HCT116 (cell line): ENCODE results near the gene SPACA5. TPM values are rescaled to one million over a fixed set of nuclear protein-coding genes. Genes with fewer than 3 reads are reported as not detected.

Experiments used
- ATAC-seq: fragments of 200-7000 bp; cut with Tn5 transposase; 2 replicates; pipeline ENCODE4 v1.9.1; 2020; ENCODE audit warnings: mild to moderate bottlenecking, moderate library complexity
- BruUV-seq: library from RNA; stranded (reverse); fragments of 400-500 nt; replicated peaks from 2 replicates; lab custom pipeline; 2021; lab: Mats Ljungman, UMichigan
- CTCF ChIA-PET: fragments of 300-600 bp; sonication (Branson Sonifier 250); formaldehyde crosslinking; loops from one replicate; lab custom pipeline; 2021; ENCODE audit warnings: antibody characterized with exemption; lab: Charles Lee
- POLR2A ChIA-PET: fragments of 300-600, 350-600 bp; sonication (Branson Sonifier 250); formaldehyde crosslinking; loops from one replicate; lab custom pipeline; 2021; ENCODE audit warnings: antibody characterized with exemption; lab: Charles Lee
- RAD21 ChIA-PET, 2 experiments: fragments of 300-600 bp; sonication (Branson Sonifier 250); formaldehyde crosslinking; loops; one replicate each; lab custom pipeline; 2023; ENCODE audit warnings: low total read pairs in 2 of 2; ENCODE audit not compliant: uncharacterized antibody in 2 of 2, unreplicated experiment in 2 of 2, low non-redundant PET in 1 of 2; lab: Charles Lee
- DNase-seq: peaks from one replicate; pipeline ENCODE4 v3.0.0-alpha.2; 2010; ENCODE audit warnings: low read depth, low spot score
- H2AFZ ChIP-seq: fragments of 200-600 bp; shearing (Covaris generic), sonication (generic); 2 replicates; pipeline ENCODE4 v1.6.1; 2017; ENCODE audit warnings: low read depth, mixed run types, mixed read lengths, antibody characterized with exemption, low read length; ENCODE audit not compliant: poor library complexity, severe bottlenecking
- H3K27ac ChIP-seq: 2 replicates; pipeline ENCODE4 v1.5.1; 2012; ENCODE audit warnings: low read depth, low read length
- H3K27me3 ChIP-seq: fragments of 200-600 bp; sonication (generic); 2 replicates; pipeline ENCODE4 v1.6.1; 2016; ENCODE audit warnings: mixed run types, low read length, mixed read lengths; ENCODE audit not compliant: insufficient read depth
- H3K36me3 ChIP-seq, 2 experiments: fragments of 200-500 bp in 1 of 2; fragments of 200-600 bp in 1 of 2; sonication (Bioruptor generic) in 1 of 2; sonication (generic) in 1 of 2; 2 replicates each; pipeline versions ENCODE4 v1.5.1 to v1.6.1; 2014 to 2016; ENCODE audit warnings: low read length in 2 of 2, inconsistent platforms in 1 of 2, mixed read lengths in 1 of 2, mixed run types in 1 of 2; ENCODE audit not compliant: insufficient read depth in 2 of 2, control insufficient read depth in 1 of 2
- H3K4me1 ChIP-seq, 2 experiments: fragments of 200-600 bp in 1 of 2; sonication (generic) in 1 of 2; 2 replicates each; pipeline versions ENCODE4 v1.5.1 to v1.6.1; 2012 to 2017; ENCODE audit warnings: low read length in 2 of 2, inconsistent platforms in 1 of 2, mild to moderate bottlenecking in 1 of 2, mixed read lengths in 1 of 2, mixed run types in 1 of 2, moderate library complexity in 1 of 2; ENCODE audit not compliant: insufficient read depth in 2 of 2, control insufficient read depth in 1 of 2
- H3K4me2 ChIP-seq: fragments of 200-600 bp; sonication (generic); 2 replicates; pipeline ENCODE4 v1.6.1; 2017; ENCODE audit warnings: mixed run types, low read length, mixed read lengths
- H3K4me3 ChIP-seq, 2 experiments: fragments of 200-600 bp in 1 of 2; sonication (generic) in 1 of 2; replicated peaks in 1 of 2; 2 replicates each; pipeline ENCODE4 v1.5.1; 2011 to 2016; ENCODE audit warnings: low read length in 2 of 2, control low read depth in 1 of 2, low read depth in 1 of 2, mild to moderate bottlenecking in 1 of 2, mixed read lengths in 1 of 2, mixed run types in 1 of 2
- H3K79me2 ChIP-seq: fragments of 200-600 bp; sonication (generic); 2 replicates; pipeline ENCODE4 v1.6.1; 2017; ENCODE audit warnings: mild to moderate bottlenecking, mixed run types, low read length, moderate library complexity, mixed read lengths; ENCODE audit not compliant: insufficient read depth
- H3K9ac ChIP-seq: fragments of 200-600 bp; sonication (generic); 2 replicates; pipeline ENCODE4 v1.6.1; 2016; ENCODE audit warnings: low read length, mixed read lengths
- H3K9me2 ChIP-seq: fragments of 200-600 bp; sonication (generic), shearing (Covaris generic); 2 replicates; pipeline ENCODE4 v1.6.1; 2017; ENCODE audit warnings: mixed run types, mild to moderate bottlenecking, moderate library complexity; ENCODE audit not compliant: insufficient read depth
- H3K9me3 ChIP-seq, 2 experiments: fragments of 200-500 bp in 1 of 2; fragments of 200-600 bp in 1 of 2; sonication (Bioruptor generic) in 1 of 2; sonication (generic) in 1 of 2; 2 replicates each; pipeline ENCODE4 v1.6.1; 2014 to 2017; ENCODE audit warnings: low read length in 2 of 2, mixed read lengths in 2 of 2, inconsistent platforms in 1 of 2, low read depth in 1 of 2, mild to moderate bottlenecking in 1 of 2, mixed run types in 1 of 2, moderate library complexity in 1 of 2; ENCODE audit not compliant: control insufficient read depth in 1 of 2, insufficient read depth in 1 of 2
- H4K20me1 ChIP-seq: fragments of 200-600 bp; sonication (generic), shearing (Covaris generic); 2 replicates; pipeline ENCODE4 v1.6.1; 2017; ENCODE audit warnings: mixed run types, mild to moderate bottlenecking, moderate library complexity; ENCODE audit not compliant: insufficient read depth
- REST ChIP-seq: IDR thresholded peaks from 2 replicates; pipeline ENCODE4 v1.6.1; 2012; ENCODE audit warnings: low read depth
- TCF7L2 ChIP-seq: IDR thresholded peaks from 2 replicates; pipeline ENCODE4 v1.7.0; 2011; ENCODE audit warnings: borderline replicate concordance, inconsistent platforms; ENCODE audit not compliant: insufficient read depth, insufficient read length; ENCODE audit errors: extremely low read depth
- ZBTB33 ChIP-seq: IDR thresholded peaks from 2 replicates; pipeline ENCODE4 v1.6.1; 2011; ENCODE audit warnings: mild to moderate bottlenecking, low read length, moderate library complexity; ENCODE audit not compliant: insufficient replicate concordance; ENCODE audit errors: extremely low read depth
- intact Hi-C: fragments of 100-400 bp; cut with micrococcal nuclease; formaldehyde crosslinking; loops from 2 replicates; pipeline ENCODE4 v1.10.0; 2022
- total RNA-seq: library from RNA; stranded (reverse); gene quantifications from one replicate; pipeline ENCODE4 v1.2.1, GENCODE V29; 2021; ENCODE audit not compliant: unreplicated experiment
- TF ChIP-seq, protein P1 (sequence below), 3 experiments: fragments of 200-600 bp in 1 of 3; sonication (generic) in 1 of 3; IDR thresholded peaks in 2 of 3; conservative IDR thresholded peaks in 1 of 3; 2 replicates each; pipeline ENCODE4 v1.5.1; 2012 to 2017; ENCODE audit warnings: low read depth in 2 of 3, low read length in 2 of 3, antibody characterized with exemption in 1 of 3, borderline replicate concordance in 1 of 3, control low read depth in 1 of 3, mild to moderate bottlenecking in 1 of 3, mixed read lengths in 1 of 3, mixed run types in 1 of 3, moderate library complexity in 1 of 3; ENCODE audit not compliant: insufficient read depth in 1 of 3

SPACA5 gene
- total RNA-seq, 1 experiment from 2014 or later: not detected

DNA sequence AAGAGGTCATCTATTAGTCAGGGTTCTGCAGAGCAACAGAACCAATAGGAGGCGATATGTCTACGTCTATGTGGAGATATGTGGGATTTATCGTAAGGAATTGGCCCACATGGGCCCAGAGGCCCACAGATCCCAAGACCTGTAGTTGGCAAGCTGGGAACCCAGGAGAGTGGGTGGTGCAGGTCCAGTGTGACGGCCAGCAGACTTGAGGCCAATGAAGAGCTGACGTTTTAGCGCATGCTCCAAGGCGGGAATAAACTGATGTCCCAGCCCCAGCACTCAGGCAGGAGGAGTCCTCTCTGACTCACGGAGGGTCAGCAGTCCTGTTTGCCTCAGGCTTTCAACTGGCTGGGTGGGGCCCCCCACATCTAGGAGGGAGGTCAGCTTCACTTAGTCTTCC, 21.3 kb downstream of the SPACA5 start:
- H2AFZ ChIP-seq: no peak overlapping the region
- H3K79me2 ChIP-seq: no peaks in the 10 kb centered on the region
- no peak overlapping the region for H3K9ac ChIP-seq
- CTCF ChIA-PET: no interaction called here
- H3K27me3 ChIP-seq: no peaks in the 10 kb centered on the region
- no peak overlapping the region for H3K4me2 ChIP-seq
- ATAC-seq (no peak), DNase-seq (no peak)
- intact Hi-C loops: loop anchor here (5.0 kb wide), 4 partner anchors 464 to 836 kb away; partner anchors contain the start of genes ARAF and UBA1
- no TSS peak for BruUV-seq
- no peaks in the 10 kb centered on the region for H3K9me2 ChIP-seq
- H3K36me3 ChIP-seq: no peaks in the 10 kb centered on the region
- H3K9me3 ChIP-seq: no peaks in the 10 kb centered on the region
- POLR2A ChIA-PET: no interaction called here
- no peaks in the 10 kb centered on the region for H4K20me1 ChIP-seq
- no peak overlapping the region for H3K27ac ChIP-seq
- RAD21 ChIA-PET: no interaction called here
- no peak overlapping the region for H3K4me3 ChIP-seq
- TF ChIP-seq, protein P1, sequence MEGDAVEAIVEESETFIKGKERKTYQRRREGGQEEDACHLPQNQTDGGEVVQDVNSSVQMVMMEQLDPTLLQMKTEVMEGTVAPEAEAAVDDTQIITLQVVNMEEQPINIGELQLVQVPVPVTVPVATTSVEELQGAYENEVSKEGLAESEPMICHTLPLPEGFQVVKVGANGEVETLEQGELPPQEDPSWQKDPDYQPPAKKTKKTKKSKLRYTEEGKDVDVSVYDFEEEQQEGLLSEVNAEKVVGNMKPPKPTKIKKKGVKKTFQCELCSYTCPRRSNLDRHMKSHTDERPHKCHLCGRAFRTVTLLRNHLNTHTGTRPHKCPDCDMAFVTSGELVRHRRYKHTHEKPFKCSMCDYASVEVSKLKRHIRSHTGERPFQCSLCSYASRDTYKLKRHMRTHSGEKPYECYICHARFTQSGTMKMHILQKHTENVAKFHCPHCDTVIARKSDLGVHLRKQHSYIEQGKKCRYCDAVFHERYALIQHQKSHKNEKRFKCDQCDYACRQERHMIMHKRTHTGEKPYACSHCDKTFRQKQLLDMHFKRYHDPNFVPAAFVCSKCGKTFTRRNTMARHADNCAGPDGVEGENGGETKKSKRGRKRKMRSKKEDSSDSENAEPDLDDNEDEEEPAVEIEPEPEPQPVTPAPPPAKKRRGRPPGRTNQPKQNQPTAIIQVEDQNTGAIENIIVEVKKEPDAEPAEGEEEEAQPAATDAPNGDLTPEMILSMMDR (IDR thresholded peaks at IDR 0.05 in 2 of 3, conservative IDR thresholded peaks at IDR 0.05 in 1 of 3; ENCODE audit: borderline replicate concordance in 1 of 3, insufficient read depth in 1 of 3, low read depth in 2 of 3, low read length in 2 of 3): no peak
- TF ChIP-seq REST: no peak
- TF ChIP-seq TCF7L2: no peak
- TF ChIP-seq ZBTB33: no peak
- H3K4me1 ChIP-seq: no peaks in the 10 kb centered on the region
